ENCODE measurements around the gene PRKG1. TPM values are rescaled to one million over a fixed set of nuclear protein-coding genes. Genes with fewer than 3 reads are reported as not detected.

The PRKG1 gene
- total RNA-seq, 1 donor from 2014 or later, result 22.8 TPM

DNA sequence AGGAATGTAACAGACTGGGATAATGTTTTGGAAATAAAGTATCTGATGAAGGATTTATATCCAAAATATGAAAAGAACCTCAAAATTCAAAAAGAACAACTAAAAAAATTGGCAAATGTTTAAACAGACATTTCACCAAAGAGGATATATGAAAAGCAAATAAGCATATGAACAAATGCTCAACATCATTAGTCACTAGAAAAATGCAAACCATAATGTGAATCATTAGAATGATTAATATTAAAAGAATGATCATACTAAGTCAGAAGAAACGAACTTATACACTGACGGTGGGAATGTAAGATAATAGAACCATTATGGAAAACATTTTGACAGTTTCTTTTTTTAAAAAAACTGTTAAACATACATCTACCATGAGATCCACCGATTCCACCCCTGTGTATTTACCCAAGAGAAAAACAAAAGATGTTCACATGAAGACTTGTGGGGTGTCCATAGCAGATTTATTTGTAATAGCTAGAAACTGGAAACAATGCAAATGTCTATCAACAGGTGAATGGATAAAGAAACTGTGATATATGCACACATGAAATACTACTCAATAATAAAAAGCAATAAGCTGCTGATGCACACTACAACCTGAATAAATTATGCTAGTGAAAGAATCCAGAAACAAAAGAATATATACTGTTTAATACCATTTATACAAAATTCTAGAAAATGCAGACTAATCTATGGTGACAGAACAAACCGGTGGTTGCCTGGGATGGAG is 35.7 kb downstream of the PRKG1 start:
- Mint-ChIP-seq H3K4me3 (ENCODE audit: unreplicated experiment) (no peak overlapping the region), H3K36me3 (ENCODE audit: low read depth) (no peaks in the 10 kb centered on the region), H3K9me3 (ENCODE audit: low read depth) (no peaks in the 10 kb centered on the region), H3K27ac (ENCODE audit: unreplicated experiment) (peak overlapping the region; percentile 57), H3K4me1 (ENCODE audit: low read depth) (peaks cover 29% of the 10 kb centered on the region), H3K27me3 (ENCODE audit: low read depth) (no peaks in the 10 kb centered on the region)
- DNase-seq (ENCODE audit: low spot score), result no peak
- TF ChIP-seq, protein P1, sequence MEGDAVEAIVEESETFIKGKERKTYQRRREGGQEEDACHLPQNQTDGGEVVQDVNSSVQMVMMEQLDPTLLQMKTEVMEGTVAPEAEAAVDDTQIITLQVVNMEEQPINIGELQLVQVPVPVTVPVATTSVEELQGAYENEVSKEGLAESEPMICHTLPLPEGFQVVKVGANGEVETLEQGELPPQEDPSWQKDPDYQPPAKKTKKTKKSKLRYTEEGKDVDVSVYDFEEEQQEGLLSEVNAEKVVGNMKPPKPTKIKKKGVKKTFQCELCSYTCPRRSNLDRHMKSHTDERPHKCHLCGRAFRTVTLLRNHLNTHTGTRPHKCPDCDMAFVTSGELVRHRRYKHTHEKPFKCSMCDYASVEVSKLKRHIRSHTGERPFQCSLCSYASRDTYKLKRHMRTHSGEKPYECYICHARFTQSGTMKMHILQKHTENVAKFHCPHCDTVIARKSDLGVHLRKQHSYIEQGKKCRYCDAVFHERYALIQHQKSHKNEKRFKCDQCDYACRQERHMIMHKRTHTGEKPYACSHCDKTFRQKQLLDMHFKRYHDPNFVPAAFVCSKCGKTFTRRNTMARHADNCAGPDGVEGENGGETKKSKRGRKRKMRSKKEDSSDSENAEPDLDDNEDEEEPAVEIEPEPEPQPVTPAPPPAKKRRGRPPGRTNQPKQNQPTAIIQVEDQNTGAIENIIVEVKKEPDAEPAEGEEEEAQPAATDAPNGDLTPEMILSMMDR (IDR thresholded peaks at IDR 0.05), result no peak

- Mint-ChIP-seq H3K36me3 (ENCODE audit: low read depth) (no peaks in the 10 kb centered on the region), H3K4me1 (ENCODE audit: low read depth) (peaks cover 32% of the 10 kb centered on the region), H3K9me3 (ENCODE audit: low read depth) (no peaks in the 10 kb centered on the region), H3K27ac (ENCODE audit: unreplicated experiment) (no peak overlapping the region), H3K27me3 (ENCODE audit: low read depth) (no peaks in the 10 kb centered on the region), H3K4me3 (ENCODE audit: unreplicated experiment) (no peak overlapping the region)
- TF ChIP-seq, protein P1 (IDR thresholded peaks at IDR 0.05), result no peak
- DNase-seq (ENCODE audit: low spot score), result no peak
Observed at GRCh38 chr10:51112013-51112412, 37.7 kb downstream of the PRKG1 start.

DNA sequence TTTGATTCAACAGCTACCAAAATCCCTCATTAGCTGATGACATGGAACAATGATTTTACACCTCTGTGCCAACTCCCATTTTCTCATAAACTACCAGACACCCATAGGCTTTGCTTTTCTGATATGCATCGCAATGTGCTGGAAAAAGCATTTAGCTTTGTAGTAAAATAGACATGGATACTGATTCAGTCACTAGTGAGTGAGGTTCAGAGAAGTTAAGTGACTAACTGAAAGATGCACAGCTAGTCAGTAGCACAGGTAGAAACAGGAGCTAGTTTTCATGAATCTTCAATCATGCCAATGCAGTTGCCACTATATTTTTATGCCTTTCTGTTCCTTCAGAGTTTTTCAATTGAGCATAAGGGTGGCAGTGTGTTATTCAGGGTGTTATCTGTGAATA is 38.7 kb downstream of the PRKG1 start:
- TF ChIP-seq, protein P1 (IDR thresholded peaks at IDR 0.05), result no peak
- Mint-ChIP-seq H3K4me1 (ENCODE audit: low read depth) (peaks cover 39% of the 10 kb centered on the region), H3K4me3 (ENCODE audit: unreplicated experiment) (no peak overlapping the region), H3K27ac (ENCODE audit: unreplicated experiment) (no peak overlapping the region), H3K9me3 (ENCODE audit: low read depth) (no peaks in the 10 kb centered on the region), H3K27me3 (ENCODE audit: low read depth) (no peaks in the 10 kb centered on the region), H3K36me3 (ENCODE audit: low read depth) (no peaks in the 10 kb centered on the region)
- no peak for DNase-seq (ENCODE audit: low spot score)

DNA sequence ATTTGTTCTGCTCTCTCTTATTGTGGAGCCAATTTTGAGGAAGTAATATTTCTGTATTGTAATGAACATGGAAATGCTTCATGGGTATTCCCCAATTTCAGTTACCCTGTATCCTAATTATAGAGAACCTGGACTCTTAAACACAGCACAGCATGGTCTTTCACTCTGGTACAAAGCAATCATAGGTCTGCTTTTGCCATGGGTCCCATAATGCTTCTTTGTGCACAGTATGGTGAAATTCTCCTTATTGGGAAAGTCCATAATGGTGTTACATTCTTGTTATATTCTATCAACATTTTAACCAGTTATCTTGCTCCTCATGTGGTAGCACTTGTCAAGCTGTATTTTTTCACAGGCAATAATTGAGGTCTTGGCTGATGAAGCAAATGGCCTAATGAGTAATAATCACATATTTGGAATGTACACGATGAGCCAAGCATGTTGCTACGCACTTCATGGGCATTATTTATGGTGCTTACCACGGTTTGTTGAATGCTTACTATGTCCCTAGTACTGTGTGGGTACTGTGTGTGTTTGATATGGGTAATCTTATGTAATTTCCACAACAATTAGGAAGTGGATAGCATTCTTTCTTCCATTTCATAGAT is 42.9 kb downstream of the PRKG1 start:
- Mint-ChIP-seq H3K27me3 (ENCODE audit: low read depth) (no peaks in the 10 kb centered on the region), H3K27ac (ENCODE audit: unreplicated experiment) (no peak overlapping the region), H3K9me3 (ENCODE audit: low read depth) (no peaks in the 10 kb centered on the region), H3K36me3 (ENCODE audit: low read depth) (no peaks in the 10 kb centered on the region), H3K4me1 (ENCODE audit: low read depth) (peaks cover 32% of the 10 kb centered on the region), H3K4me3 (ENCODE audit: unreplicated experiment) (no peak overlapping the region)
- TF ChIP-seq, protein P1 (IDR thresholded peaks at IDR 0.05), result no peak
- no peak for DNase-seq (ENCODE audit: low spot score)

GRCh38 chr10:51117794-51118193 is 43.5 kb downstream of the PRKG1 start:
- no peak for DNase-seq (ENCODE audit: low spot score)
- H3K36me3 Mint-ChIP-seq (ENCODE audit: low read depth), result no peaks in the 10 kb centered on the region
- peaks cover 32% of the 10 kb centered on the region for H3K4me1 Mint-ChIP-seq (ENCODE audit: low read depth)
- TF ChIP-seq, protein P1 (IDR thresholded peaks at IDR 0.05), result no peak
- H3K27ac Mint-ChIP-seq (ENCODE audit: unreplicated experiment), result no peak overlapping the region
- H3K4me3 Mint-ChIP-seq (ENCODE audit: unreplicated experiment), result no peak overlapping the region
- H3K9me3 Mint-ChIP-seq (ENCODE audit: low read depth), result no peaks in the 10 kb centered on the region
- H3K27me3 Mint-ChIP-seq (ENCODE audit: low read depth), result no peaks in the 10 kb centered on the region

Measured in chondrocyte (in vitro differentiated cells).